Neural cell (in vitro differentiated cells): Measurements from ENCODE around the gene THRB.

Source experiments
- TF ChIP-seq, protein P1 (sequence below): fragments of 450-650 bp; IDR thresholded peaks from 2 replicates; pipeline ENCODE4 v1.5.1; 2014; ENCODE audit warnings: antibody characterized with exemption, mild to moderate bottlenecking, moderate library complexity; ENCODE audit not compliant: poor library complexity, severe bottlenecking
- TF ChIP-seq, protein P2 (sequence below): IDR thresholded peaks from 2 replicates; pipeline ENCODE4 v1.6.1; 2012; ENCODE audit warnings: borderline replicate concordance

DNA sequence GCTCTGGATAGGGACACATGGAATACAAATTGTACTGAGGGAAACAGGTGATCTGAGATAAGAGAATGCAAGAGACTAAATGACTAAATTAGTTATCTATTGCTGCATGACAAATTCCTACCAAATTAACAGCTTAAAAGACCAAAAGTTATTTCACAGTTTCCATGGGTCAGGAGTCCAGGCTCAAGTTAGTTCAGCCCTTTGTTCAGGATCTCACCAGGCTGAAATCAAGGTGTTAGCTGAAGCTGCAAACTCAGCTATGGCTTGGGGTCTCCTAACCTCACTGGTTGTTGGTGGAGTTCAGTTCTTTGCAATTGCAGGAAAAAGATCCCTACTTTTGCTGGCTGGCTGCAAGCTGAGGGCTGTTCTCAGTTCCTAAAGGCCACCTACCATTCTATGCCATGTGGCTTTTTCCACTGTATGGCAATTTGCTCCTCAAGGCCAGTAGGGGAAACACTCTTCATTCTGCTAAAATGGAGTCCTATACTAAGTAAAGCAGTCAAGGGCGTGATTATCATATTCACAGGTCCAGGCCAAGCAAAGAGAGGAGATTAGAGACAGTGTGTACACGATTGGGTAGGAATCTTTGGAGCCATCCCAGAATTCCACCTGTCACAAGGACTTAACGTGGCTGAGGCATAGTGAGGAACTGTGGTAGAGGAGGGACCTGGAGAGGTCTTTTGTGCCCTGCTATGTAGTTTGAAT is 53.7 kb downstream of the THRB start:
- TF ChIP-seq, protein P1, sequence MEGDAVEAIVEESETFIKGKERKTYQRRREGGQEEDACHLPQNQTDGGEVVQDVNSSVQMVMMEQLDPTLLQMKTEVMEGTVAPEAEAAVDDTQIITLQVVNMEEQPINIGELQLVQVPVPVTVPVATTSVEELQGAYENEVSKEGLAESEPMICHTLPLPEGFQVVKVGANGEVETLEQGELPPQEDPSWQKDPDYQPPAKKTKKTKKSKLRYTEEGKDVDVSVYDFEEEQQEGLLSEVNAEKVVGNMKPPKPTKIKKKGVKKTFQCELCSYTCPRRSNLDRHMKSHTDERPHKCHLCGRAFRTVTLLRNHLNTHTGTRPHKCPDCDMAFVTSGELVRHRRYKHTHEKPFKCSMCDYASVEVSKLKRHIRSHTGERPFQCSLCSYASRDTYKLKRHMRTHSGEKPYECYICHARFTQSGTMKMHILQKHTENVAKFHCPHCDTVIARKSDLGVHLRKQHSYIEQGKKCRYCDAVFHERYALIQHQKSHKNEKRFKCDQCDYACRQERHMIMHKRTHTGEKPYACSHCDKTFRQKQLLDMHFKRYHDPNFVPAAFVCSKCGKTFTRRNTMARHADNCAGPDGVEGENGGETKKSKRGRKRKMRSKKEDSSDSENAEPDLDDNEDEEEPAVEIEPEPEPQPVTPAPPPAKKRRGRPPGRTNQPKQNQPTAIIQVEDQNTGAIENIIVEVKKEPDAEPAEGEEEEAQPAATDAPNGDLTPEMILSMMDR, result no peak
- TF ChIP-seq, protein P2, sequence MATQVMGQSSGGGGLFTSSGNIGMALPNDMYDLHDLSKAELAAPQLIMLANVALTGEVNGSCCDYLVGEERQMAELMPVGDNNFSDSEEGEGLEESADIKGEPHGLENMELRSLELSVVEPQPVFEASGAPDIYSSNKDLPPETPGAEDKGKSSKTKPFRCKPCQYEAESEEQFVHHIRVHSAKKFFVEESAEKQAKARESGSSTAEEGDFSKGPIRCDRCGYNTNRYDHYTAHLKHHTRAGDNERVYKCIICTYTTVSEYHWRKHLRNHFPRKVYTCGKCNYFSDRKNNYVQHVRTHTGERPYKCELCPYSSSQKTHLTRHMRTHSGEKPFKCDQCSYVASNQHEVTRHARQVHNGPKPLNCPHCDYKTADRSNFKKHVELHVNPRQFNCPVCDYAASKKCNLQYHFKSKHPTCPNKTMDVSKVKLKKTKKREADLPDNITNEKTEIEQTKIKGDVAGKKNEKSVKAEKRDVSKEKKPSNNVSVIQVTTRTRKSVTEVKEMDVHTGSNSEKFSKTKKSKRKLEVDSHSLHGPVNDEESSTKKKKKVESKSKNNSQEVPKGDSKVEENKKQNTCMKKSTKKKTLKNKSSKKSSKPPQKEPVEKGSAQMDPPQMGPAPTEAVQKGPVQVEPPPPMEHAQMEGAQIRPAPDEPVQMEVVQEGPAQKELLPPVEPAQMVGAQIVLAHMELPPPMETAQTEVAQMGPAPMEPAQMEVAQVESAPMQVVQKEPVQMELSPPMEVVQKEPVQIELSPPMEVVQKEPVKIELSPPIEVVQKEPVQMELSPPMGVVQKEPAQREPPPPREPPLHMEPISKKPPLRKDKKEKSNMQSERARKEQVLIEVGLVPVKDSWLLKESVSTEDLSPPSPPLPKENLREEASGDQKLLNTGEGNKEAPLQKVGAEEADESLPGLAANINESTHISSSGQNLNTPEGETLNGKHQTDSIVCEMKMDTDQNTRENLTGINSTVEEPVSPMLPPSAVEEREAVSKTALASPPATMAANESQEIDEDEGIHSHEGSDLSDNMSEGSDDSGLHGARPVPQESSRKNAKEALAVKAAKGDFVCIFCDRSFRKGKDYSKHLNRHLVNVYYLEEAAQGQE, result no peak
